Body of pancreas (tissue), 4 donors: ENCODE data around the gene VEGFA. TPM values are rescaled to one million over a fixed set of nuclear protein-coding genes. Genes with fewer than 3 reads are reported as not detected.

Experiments
- ATAC-seq: fragments of 150-250 bp; one replicate; pipeline ENCODE4 v1.9.1; 2016
- DNase-seq, 4 donors: peaks; one replicate each; pipeline ENCODE4 v3.0.0-alpha.2; 2019
- H3K27ac ChIP-seq, 4 donors: fragments of 200-600 bp; sonication (generic); 1 replicate in 3 of 4; 2 replicates in 1 of 4; pipeline versions ENCODE4 v1.5.1 to v1.6.1; 2016 to 2019; ENCODE audit warnings: mild to moderate bottlenecking in 1 of 4, mixed read lengths in 1 of 4, moderate library complexity in 1 of 4
- H3K27me3 ChIP-seq, 2 donors: fragments of 200-600 bp; sonication (generic); one replicate each; pipeline ENCODE4 v1.6.0; 2016; ENCODE audit warnings: mild to moderate bottlenecking in 1 of 2
- H3K36me3 ChIP-seq, 2 donors: fragments of 200-600 bp; sonication (generic); replicated peaks in 1 of 2; 2 replicates each; pipeline ENCODE4 v1.5.1; 2016; ENCODE audit warnings: low read depth in 2 of 2; ENCODE audit not compliant: insufficient read depth in 1 of 2
- H3K4me1 ChIP-seq: fragments of 200-600 bp; sonication (generic); one replicate; pipeline ENCODE4 v1.6.0; 2016
- H3K4me3 ChIP-seq, 2 donors: fragments of 200-600 bp; sonication (generic); 1 replicate in 1 of 2; 2 replicates in 1 of 2; pipeline ENCODE4 v1.5.1; 2016 to 2019
- H3K9me3 ChIP-seq, 3 donors: fragments of 200-600 bp; sonication (generic); 1 replicate in 2 of 3; 2 replicates in 1 of 3; pipeline ENCODE4 v1.5.1; 2016
- POLR2A ChIP-seq, 3 donors: fragments of 450-650 bp; IDR thresholded peaks; one replicate each; pipeline ENCODE4 v1.6.1; 2016; ENCODE audit warnings: antibody characterized with exemption in 3 of 3, mild to moderate bottlenecking in 2 of 3
- WGBS, 2 donors: methylation state at CpG; one replicate each; pipeline ENCODE4 v1.1.5; 2017; 5-methylcytosine and 5-hydroxymethylcytosine counted together
- intact Hi-C: fragments of 100-400 bp; cut with DNase I; formaldehyde crosslinking; loops from one replicate; pipeline ENCODE4 v1.15.1; 2023
- small RNA-seq: library from RNA; depleted of rRNA; stranded (forward); fragments of <200 nt; gene quantifications from one replicate; pipeline ENCODE3, GENCODE V24; 2016
- total RNA-seq, 2 donors: library from RNA; depleted of rRNA; stranded (reverse); fragments of >200 nt; gene quantifications; one replicate each; pipeline ENCODE4 v1.1.0, GENCODE V29; 2016
- TF ChIP-seq, protein P1 (sequence below), 7 experiments: fragments of 450-650 bp in 4 of 7; fragments of 200-600 bp in 3 of 7; sonication (generic) in 3 of 7; IDR thresholded peaks; one replicate each; pipeline ENCODE4 v1.5.1; 2016 to 2019; ENCODE audit warnings: antibody characterized with exemption in 7 of 7

Gene VEGFA
- total RNA-seq, 2 donors from 2014 or later: 84.8 to 272 TPM

DNA sequence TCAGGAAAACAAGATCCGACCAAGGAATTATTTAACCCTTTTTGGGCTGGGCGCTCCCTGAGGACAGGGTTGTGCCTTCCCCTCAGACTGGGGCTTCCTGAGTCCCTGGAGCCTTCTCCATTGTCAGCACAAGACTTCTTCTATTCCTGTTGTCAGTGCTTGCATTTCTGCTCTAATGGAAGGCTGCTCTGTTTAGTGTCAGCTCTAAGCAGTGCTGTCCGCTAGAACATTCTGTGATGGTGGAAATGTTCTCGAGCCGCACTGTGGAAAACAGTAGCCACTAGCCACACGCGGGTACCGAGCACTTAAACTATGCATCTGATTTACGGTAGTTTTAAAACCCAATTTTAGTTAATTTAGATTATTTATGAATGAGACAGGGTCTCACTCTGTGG, 64.0 kb downstream of the VEGFA start:
- H3K4me3 ChIP-seq: no peak overlapping the region
- H3K27ac ChIP-seq: peak overlapping the region; percentile 52 to 74 (median 72)
- intact Hi-C loops: no loop called here
- DNase-seq (no peak), ATAC-seq (no peak)
- TF ChIP-seq, protein P1, sequence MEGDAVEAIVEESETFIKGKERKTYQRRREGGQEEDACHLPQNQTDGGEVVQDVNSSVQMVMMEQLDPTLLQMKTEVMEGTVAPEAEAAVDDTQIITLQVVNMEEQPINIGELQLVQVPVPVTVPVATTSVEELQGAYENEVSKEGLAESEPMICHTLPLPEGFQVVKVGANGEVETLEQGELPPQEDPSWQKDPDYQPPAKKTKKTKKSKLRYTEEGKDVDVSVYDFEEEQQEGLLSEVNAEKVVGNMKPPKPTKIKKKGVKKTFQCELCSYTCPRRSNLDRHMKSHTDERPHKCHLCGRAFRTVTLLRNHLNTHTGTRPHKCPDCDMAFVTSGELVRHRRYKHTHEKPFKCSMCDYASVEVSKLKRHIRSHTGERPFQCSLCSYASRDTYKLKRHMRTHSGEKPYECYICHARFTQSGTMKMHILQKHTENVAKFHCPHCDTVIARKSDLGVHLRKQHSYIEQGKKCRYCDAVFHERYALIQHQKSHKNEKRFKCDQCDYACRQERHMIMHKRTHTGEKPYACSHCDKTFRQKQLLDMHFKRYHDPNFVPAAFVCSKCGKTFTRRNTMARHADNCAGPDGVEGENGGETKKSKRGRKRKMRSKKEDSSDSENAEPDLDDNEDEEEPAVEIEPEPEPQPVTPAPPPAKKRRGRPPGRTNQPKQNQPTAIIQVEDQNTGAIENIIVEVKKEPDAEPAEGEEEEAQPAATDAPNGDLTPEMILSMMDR (IDR thresholded peaks at IDR 0.05): no peak
- TF ChIP-seq POLR2A (IDR thresholded peaks at IDR 0.05): no peak
- no peaks in the 10 kb centered on the region for H3K36me3 ChIP-seq
- H3K4me1 ChIP-seq: peaks cover 86% of the 10 kb centered on the region
- 30 to 33% methylated on average over 9 of the region's 9 CpGs for WGBS, 2 donors
- H3K9me3 ChIP-seq: no peaks in the 10 kb centered on the region
- H3K27me3 ChIP-seq: no peaks in the 10 kb centered on the region

GRCh38 chr6:43834528-43835155, 64.6 kb downstream of the VEGFA start:
- Histone ChIP-seq H3K4me1 (peaks cover 83% of the 10 kb centered on the region), H3K4me3 (no peak overlapping the region), H3K27me3 (no peaks in the 10 kb centered on the region), H3K36me3 (no peaks in the 10 kb centered on the region), H3K9me3 (no peaks in the 10 kb centered on the region), H3K27ac (peak overlapping the region in 3 of 4 donors; percentile 72 to 74 (median 73))
- 39 to 48% methylated on average over 3 to 5 of the region's 5 CpGs for WGBS, 2 donors
- ATAC-seq: no peak
- TF ChIP-seq POLR2A (IDR thresholded peaks at IDR 0.05): no peak
- TF ChIP-seq, protein P1 (IDR thresholded peaks at IDR 0.05): no peak
- DNase-seq: no peak
- intact Hi-C loops: no loop called here

DNA sequence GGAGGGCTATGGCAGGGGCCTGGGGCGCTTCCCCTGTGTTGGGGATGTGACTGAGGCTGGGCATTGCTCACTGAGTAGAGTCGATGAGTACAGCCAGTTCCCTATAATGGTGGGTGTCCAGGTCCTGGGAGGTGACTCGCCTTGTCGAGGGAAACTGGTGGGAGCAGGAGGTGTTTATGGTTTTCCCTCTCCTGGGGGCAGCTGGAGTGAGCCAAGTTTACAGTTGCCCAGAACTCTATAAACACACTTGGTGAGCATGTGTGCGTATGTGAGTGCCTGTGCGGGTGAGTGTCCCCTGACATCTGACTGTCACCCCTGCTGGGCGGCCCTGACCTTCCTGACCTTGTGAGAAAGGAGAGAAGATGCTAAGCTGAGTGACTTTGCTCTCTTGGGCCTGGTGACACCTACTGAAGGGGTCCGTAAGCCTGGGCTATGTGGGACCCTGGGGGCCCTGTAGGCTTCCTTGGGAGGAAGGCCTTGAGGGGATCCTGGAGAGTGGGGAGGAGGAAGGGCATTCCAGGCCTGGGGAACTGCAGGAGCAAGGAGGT, 65.9 kb downstream of the VEGFA start:
- Histone ChIP-seq H3K4me1 (peaks cover 76% of the 10 kb centered on the region), H3K4me3 (no peak overlapping the region), H3K9me3 (no peaks in the 10 kb centered on the region), H3K27me3 (no peaks in the 10 kb centered on the region), H3K27ac (peak overlapping the region in 2 of 4 donors; percentile 0 to 31), H3K36me3 (no peaks in the 10 kb centered on the region)
- ATAC-seq: no peak
- no peak for DNase-seq
- intact Hi-C loops: no loop called here
- 76 to 82% methylated on average over 7 to 8 of the region's 8 CpGs for WGBS, 2 donors
- no peak for TF ChIP-seq POLR2A (IDR thresholded peaks at IDR 0.05)
- TF ChIP-seq, protein P1 (IDR thresholded peaks at IDR 0.05): no peak

Small RNA genes within 50 kb of the gene (small RNA-seq; reads per million reads assigned to genes)
- gene AL136131.3: not detected

Other genes starting within 250 kb of the VEGFA start
- gene XPO5, start 194.2 kb upstream of the VEGFA start, total RNA-seq: 10 to 100 TPM; 16.8 to 20.5 TPM
- gene POLH, start 194.0 kb upstream of the VEGFA start, total RNA-seq: 1 to 10 TPM; 4.3 to 8.8 TPM
- gene GTPBP2, start 140.9 kb upstream of the VEGFA start, total RNA-seq: 10 to 100 TPM; 32.9 to 55.0 TPM
- gene MAD2L1BP, start 134.4 kb upstream of the VEGFA start, total RNA-seq: 10 to 100 TPM; 14.8 to 17.4 TPM
- gene RSPH9, start 125.2 kb upstream of the VEGFA start, total RNA-seq: not detected
- 10 to 100 TPM; 16.9 to 36.3 TPM for gene MRPS18A, start 82.4 kb upstream of the VEGFA start, total RNA-seq